Measurements from ENCODE around the gene NFE2. TPM values are rescaled to one million over a fixed set of nuclear protein-coding genes. Genes with fewer than 3 reads are reported as not detected.
A peak's percentile ranks its signal among the peaks of the same experiment; 100 is the strongest.

NFE2 gene
- total and polyA plus RNA-seq, 2 donors, result 0.34 to 0.63 TPM

GRCh38 chr12:54262403-54262925 is 38.4 kb downstream of the NFE2 start:
- H3K36me3 ChIP-seq (ENCODE audit: insufficient read depth), result peaks cover under 1% of the 10 kb centered on the region
- no peak overlapping the region for H3K4me3 ChIP-seq (ENCODE audit: low read depth, low read length)
- WGBS, result 24% methylated on average over 4 of the region's 4 CpGs
- no peak for DNase-seq (ENCODE audit: extremely low spot score)
- H3K4me1 ChIP-seq (ENCODE audit: insufficient read depth), result no peaks in the 10 kb centered on the region
- H3K27ac ChIP-seq (ENCODE audit: low read depth), result no peak overlapping the region

GRCh38 chr12:54261815-54262402 is 38.9 kb downstream of the NFE2 start:
- Histone ChIP-seq H3K4me3 (ENCODE audit: low read depth, low read length) (no peak overlapping the region), H3K36me3 (ENCODE audit: insufficient read depth) (peaks cover 2% of the 10 kb centered on the region), H3K4me1 (ENCODE audit: insufficient read depth) (no peaks in the 10 kb centered on the region), H3K27ac (ENCODE audit: low read depth) (no peak overlapping the region)
- no peak for DNase-seq (ENCODE audit: extremely low spot score)
- 45% methylated on average over 5 of the region's 5 CpGs for WGBS

GRCh38 chr12:54259194-54260011 is 41.4 kb downstream of the NFE2 start:
- WGBS, result 6% methylated on average over 11 of the region's 11 CpGs
- DNase-seq (ENCODE audit: extremely low spot score), result peak; percentile 77
- Histone ChIP-seq H3K27ac (ENCODE audit: low read depth) (peak overlapping the region; percentile 74), H3K36me3 (ENCODE audit: insufficient read depth) (peaks cover 2% of the 10 kb centered on the region), H3K4me3 (ENCODE audit: low read depth, low read length) (peak overlapping the region; percentile 21), H3K4me1 (ENCODE audit: insufficient read depth) (no peaks in the 10 kb centered on the region)

GRCh38 chr12:54258201-54258681 is 42.6 kb downstream of the NFE2 start:
- H3K36me3 ChIP-seq (ENCODE audit: insufficient read depth), result peaks cover 2% of the 10 kb centered on the region
- DNase-seq (ENCODE audit: extremely low spot score), result no peak
- no peak overlapping the region for H3K4me3 ChIP-seq (ENCODE audit: low read depth, low read length)
- H3K27ac ChIP-seq (ENCODE audit: low read depth), result no peak overlapping the region
- H3K4me1 ChIP-seq (ENCODE audit: insufficient read depth), result no peaks in the 10 kb centered on the region

GRCh38 chr12:54257332-54257731 is 43.5 kb downstream of the NFE2 start:
- Histone ChIP-seq H3K27ac (ENCODE audit: low read depth) (no peak overlapping the region), H3K36me3 (ENCODE audit: insufficient read depth) (peaks cover 2% of the 10 kb centered on the region), H3K4me1 (ENCODE audit: insufficient read depth) (no peaks in the 10 kb centered on the region), H3K4me3 (ENCODE audit: low read depth, low read length) (no peak overlapping the region)
- DNase-seq (ENCODE audit: extremely low spot score), result no peak
- 88% methylated on average over 8 of the region's 8 CpGs for WGBS

GRCh38 chr12:54253240-54253639 is 47.6 kb downstream of the NFE2 start:
- Histone ChIP-seq H3K4me3 (ENCODE audit: low read depth, low read length) (no peak overlapping the region), H3K4me1 (ENCODE audit: insufficient read depth) (no peaks in the 10 kb centered on the region), H3K27ac (ENCODE audit: low read depth) (no peak overlapping the region), H3K36me3 (ENCODE audit: insufficient read depth) (peaks cover 2% of the 10 kb centered on the region)
- WGBS, result 94% methylated on average over 4 of the region's 4 CpGs
- no peak for DNase-seq (ENCODE audit: extremely low spot score)

- no peak overlapping the region for H3K27ac ChIP-seq (ENCODE audit: low read depth)
- peaks cover 2% of the 10 kb centered on the region for H3K36me3 ChIP-seq (ENCODE audit: insufficient read depth)
- H3K4me3 ChIP-seq (ENCODE audit: low read depth, low read length), result no peak overlapping the region
- DNase-seq (ENCODE audit: extremely low spot score), result no peak
- WGBS, result 97% methylated on average over 1 of the region's 1 CpG
- no peaks in the 10 kb centered on the region for H3K4me1 ChIP-seq (ENCODE audit: insufficient read depth)
These were observed 49.0 kb downstream of the NFE2 start for GRCh38 chr12:54251667-54252284.

- 89% methylated on average over 5 of the region's 5 CpGs for WGBS
- no peak overlapping the region for H3K27ac ChIP-seq (ENCODE audit: low read depth)
- H3K36me3 ChIP-seq (ENCODE audit: insufficient read depth), result peaks cover 2% of the 10 kb centered on the region
- H3K4me3 ChIP-seq (ENCODE audit: low read depth, low read length), result no peak overlapping the region
- DNase-seq (ENCODE audit: extremely low spot score), result no peak
- no peaks in the 10 kb centered on the region for H3K4me1 ChIP-seq (ENCODE audit: insufficient read depth)
These were observed 51.3 kb downstream of the NFE2 start for GRCh38 chr12:54249489-54249888.

- Histone ChIP-seq H3K36me3 (ENCODE audit: insufficient read depth) (peaks cover 4% of the 10 kb centered on the region), H3K4me3 (ENCODE audit: low read depth, low read length) (no peak overlapping the region), H3K27ac (ENCODE audit: low read depth) (no peak overlapping the region), H3K4me1 (ENCODE audit: insufficient read depth) (no peaks in the 10 kb centered on the region)
- WGBS, result 56% methylated on average over 6 of the region's 6 CpGs
- no peak for DNase-seq (ENCODE audit: extremely low spot score)
These were observed 54.7 kb downstream of the NFE2 start for GRCh38 chr12:54246011-54246641.

Small RNA genes within 50 kb of the gene (small RNA-seq; reads per million reads assigned to genes)
- gene MIR148B, result 494 reads per million, percentile 98 among the genes with 10 or more reads in this experiment
- gene RN7SL390P, result not detected
- gene RN7SL744P, result not detected
- gene RNU6-950P, result not detected

Other genes with a start within 250 kb of the NFE2 start
- gene HOXC4, start 247.2 kb downstream of the NFE2 start, total RNA-seq, result 1.6 TPM
- gene HOXC4, start 247.2 kb downstream of the NFE2 start, polyA plus RNA-seq, result 0.58 TPM
- gene SMUG1, start 112.0 kb downstream of the NFE2 start, total RNA-seq, result 23.8 TPM
- gene SMUG1, start 112.0 kb downstream of the NFE2 start, polyA plus RNA-seq, result 21.4 TPM
- gene CBX5, start 20.9 kb downstream of the NFE2 start, total RNA-seq, result 83.2 TPM
- 8.9 TPM for gene CBX5, start 20.9 kb downstream of the NFE2 start, polyA plus RNA-seq
- gene HNRNPA1, start 20.3 kb downstream of the NFE2 start, total RNA-seq, result 375 TPM
- 1,101 TPM for gene HNRNPA1, start 20.3 kb downstream of the NFE2 start, polyA plus RNA-seq
- gene COPZ1, start 24.1 kb upstream of the NFE2 start, total RNA-seq, result 113 TPM
- 86.3 TPM for gene COPZ1, start 24.1 kb upstream of the NFE2 start, polyA plus RNA-seq
- 0.26 TPM for gene GPR84, start 63.5 kb upstream of the NFE2 start, total RNA-seq
- 0.96 TPM for gene GPR84, start 63.5 kb upstream of the NFE2 start, polyA plus RNA-seq
- 5.0 TPM for gene ZNF385A, start 83.7 kb upstream of the NFE2 start, total RNA-seq
- 26.3 TPM for gene ZNF385A, start 83.7 kb upstream of the NFE2 start, polyA plus RNA-seq
- 139 TPM for gene ITGA5, start 118.3 kb upstream of the NFE2 start, total RNA-seq
- gene ITGA5, start 118.3 kb upstream of the NFE2 start, polyA plus RNA-seq, result 702 TPM
- not detected for gene GTSF1, start 172.6 kb upstream of the NFE2 start, total RNA-seq
- gene GTSF1, start 172.6 kb upstream of the NFE2 start, polyA plus RNA-seq, result 0.30 TPM
- 31.2 TPM for gene NCKAP1L, start 196.7 kb upstream of the NFE2 start, total RNA-seq
- gene NCKAP1L, start 196.7 kb upstream of the NFE2 start, polyA plus RNA-seq, result 45.5 TPM
- 4.4 TPM for gene PDE1B, start 248.6 kb upstream of the NFE2 start, total RNA-seq
- gene PDE1B, start 248.6 kb upstream of the NFE2 start, polyA plus RNA-seq, result 11.0 TPM